Stimulated activated naive CD8-positive, alpha-beta T cell treated with anti-CD3 and anti-CD28 coated beads, Interleukin-15, Interleukin-2, amounts not matched to agents 100 U/mL and 50 U/mL, for 24 hours (primary cell): ENCODE results near the gene SH3BGRL3.
"Not testable (repeated sequence)": the region's sequence is repeated elsewhere in the genome, so short reads cannot be mapped to it uniquely, and the experiment has no call there.

Experiments
- ATAC-seq: fragments of 150-1000 bp; cut with Tn5 transposase; one replicate; pipeline ENCODE4 v1.10.0; 2021
- DNase-seq: peaks from one replicate; pipeline ENCODE4 v3.0.0; 2021

Gene SH3BGRL3

DNA sequence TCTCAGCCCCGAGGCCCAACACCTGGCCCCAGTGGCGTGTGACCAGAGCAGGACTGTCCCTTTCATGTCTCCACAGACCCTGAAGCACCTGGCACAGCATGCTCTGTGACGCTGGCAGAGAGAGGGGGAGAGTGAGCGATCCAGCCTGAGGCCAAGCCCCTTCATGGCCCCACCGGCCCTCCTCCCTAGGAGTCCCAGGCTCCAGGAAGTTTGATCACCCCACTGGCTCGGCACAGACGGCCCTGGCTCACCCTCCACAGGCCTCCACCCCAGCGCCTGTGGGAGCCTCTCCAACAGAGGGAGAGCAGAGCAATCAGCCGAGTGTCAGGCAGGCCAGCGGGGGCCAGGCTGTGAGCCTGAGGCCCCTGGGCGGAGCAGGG is 11.0 kb downstream of the SH3BGRL3 start:
- ATAC-seq: no peak
- no peak for DNase-seq

DNA sequence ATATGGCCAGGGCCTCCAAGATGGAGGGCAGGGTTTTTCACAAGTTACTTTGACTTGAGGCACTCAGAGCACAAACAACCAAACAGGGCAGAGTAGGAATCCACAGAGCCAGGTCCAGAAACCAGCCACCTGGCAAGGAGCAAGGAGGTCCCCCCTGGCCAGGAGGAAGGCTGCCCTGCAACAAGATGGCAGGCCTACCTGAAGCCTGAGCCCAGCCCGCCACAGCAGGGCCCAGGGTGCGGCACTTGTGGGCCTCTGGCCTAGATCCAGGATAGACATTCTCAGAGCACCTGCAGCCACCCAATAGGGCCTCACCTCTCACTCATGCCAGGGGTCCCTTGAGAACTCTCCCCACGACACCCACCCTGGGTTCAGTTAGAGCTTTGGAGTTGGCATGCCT is 11.5 kb downstream of the SH3BGRL3 start:
- no peak for DNase-seq
- no peak for ATAC-seq

DNA sequence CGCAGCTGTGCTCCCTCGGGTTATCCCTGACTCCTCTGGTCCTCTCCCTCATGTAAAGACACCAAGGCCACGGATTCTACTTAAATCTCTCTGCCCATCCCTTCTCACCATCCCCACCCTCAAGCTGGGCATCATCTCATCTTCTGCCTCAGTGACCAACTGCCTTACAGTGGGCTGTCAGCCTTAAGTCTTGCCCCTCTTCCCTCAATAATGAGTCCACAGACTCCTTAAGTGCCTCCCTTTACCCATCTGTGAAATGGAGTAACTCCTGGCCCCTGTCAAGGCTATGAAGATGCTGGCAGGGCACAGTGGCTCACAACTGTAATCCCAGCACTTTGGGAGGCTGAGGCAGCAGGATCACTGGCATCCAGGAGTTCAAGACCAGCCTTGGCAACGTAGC is 12.1 kb downstream of the SH3BGRL3 start:
- DNase-seq: no peak

DNA sequence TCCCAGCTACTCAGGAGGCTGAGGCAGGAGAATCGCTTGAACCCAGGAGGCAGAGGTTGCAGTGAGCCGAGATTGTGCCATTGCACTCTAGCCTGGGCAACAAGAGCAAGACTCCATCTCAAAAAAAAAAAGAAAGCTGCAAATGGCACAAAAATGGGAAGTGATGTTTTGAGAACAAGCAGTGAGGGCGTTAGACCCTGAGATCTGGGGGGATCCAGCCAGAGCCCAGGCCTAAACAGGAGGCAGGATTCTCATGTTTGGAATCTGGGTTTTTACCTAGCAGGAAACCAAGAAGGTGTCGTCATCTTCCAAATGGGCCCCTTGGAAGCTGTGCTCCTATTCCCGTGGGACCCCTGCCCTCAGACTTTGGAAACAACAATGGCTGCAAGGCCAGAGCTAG is 12.8 kb downstream of the SH3BGRL3 start:
- DNase-seq, ATAC-seq: not testable (repeated sequence)

More for the DNA sequence above, 12.1 kb downstream of the SH3BGRL3 start:
- ATAC-seq: no peak

DNA sequence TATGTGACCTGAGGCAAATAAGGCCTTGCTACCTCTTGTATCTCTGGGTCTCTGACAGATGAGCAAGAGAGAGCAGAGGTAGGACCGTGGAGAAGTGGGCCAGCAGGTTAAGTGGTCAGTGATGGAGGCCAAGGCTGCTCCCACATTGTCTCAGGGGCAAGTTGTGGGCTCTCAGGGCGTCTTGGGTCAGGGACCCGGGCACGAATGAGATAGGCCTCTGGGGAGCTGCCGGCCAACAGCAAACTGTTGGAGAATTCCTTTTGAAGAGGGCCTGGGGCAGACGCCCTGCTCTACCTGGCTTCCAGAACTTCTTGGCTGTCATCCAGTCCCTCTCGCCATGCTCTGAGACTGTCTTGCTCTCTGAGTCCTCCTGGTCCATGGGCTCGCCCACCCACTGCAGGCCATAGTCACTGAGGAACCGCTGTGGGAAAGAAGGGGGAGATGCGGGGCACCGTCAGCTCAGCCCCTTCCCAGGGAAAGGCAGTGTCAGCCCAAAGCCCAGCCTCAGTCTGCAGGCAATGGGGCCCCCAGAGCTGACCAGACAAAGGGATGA is 14.1 kb downstream of the SH3BGRL3 start:
- DNase-seq: no peak
- no peak for ATAC-seq

DNA sequence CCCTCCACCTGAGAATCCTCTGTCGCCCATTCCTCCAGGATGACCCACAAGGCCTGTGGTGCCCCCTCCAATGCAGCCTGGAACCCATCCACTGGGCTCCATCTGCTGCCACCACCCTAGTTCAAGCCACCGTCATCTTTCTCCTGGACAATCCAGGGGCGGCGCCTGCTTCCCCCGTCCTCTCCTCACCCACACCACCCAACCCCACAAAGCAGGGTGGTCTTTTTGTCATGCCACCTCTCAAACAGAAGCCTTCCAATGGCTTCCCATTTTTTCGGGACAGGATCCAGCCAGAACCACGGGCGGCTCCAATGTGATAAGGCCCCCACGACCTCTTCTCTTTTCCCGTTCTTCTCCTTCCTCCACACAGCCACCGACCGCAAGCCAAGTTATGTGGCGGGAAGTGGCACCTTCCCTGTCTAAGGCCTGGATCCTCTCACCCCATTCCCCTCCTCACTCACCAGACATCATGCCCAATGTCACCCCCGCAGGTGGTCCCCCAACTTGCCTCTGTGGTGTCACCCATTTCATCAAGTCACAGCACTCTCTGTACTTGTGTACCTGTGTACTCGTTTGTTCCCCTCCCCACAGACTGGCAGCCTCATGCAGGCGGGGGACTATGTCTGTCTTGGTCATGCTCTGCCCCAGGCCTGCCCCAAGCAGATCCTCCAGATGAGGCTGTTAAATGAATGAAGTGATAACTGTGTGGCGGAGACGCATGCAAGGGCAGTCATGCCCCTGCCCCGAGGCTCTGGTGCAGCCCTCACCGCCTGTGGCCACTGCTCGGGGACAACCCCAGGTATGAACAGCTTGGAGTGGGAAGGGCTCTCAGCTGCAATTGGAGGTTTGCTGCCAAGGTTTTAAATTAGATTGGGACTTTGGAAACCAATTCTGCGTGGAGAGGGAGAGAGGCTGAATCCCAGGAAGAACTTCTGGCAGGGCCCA is 15.6 kb downstream of the SH3BGRL3 start:
- ATAC-seq (no peak), DNase-seq (no peak)

DNA sequence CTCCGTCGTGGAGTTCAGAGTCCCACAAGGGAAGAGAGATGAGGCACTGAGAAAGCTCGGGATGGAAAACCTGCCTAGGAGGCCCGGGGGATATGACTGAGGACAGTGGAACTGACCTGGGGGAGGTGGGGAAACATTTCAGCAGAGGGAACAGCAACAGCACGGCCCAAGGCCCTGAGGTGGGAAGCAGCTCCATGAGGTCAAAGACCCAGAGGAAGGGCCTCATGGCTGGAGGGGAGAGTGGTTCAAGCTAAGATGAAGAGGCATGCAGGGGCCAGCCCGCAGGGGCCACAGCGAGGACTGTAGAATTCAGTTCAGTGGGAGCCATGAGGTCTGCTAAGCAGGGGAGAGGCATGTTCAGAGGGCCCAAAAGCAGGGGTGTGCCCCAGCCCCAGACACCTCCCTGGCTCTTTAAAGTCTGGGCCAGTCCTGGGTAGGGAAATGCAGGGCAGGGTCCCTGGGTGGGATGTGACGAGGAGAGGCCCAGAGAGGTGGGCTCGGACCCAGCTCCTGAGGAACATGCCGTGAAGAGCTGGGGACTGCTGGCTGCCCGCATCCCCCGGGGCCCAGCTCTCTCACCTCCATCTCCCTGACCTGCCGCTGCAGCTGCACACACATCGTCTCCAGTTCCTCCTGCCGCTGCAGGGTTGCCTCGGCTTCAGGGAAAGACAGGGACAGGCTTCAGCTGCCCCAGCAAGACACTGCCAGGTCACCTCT is 16.6 kb downstream of the SH3BGRL3 start:
- DNase-seq: no peak
- no peak for ATAC-seq

DNA sequence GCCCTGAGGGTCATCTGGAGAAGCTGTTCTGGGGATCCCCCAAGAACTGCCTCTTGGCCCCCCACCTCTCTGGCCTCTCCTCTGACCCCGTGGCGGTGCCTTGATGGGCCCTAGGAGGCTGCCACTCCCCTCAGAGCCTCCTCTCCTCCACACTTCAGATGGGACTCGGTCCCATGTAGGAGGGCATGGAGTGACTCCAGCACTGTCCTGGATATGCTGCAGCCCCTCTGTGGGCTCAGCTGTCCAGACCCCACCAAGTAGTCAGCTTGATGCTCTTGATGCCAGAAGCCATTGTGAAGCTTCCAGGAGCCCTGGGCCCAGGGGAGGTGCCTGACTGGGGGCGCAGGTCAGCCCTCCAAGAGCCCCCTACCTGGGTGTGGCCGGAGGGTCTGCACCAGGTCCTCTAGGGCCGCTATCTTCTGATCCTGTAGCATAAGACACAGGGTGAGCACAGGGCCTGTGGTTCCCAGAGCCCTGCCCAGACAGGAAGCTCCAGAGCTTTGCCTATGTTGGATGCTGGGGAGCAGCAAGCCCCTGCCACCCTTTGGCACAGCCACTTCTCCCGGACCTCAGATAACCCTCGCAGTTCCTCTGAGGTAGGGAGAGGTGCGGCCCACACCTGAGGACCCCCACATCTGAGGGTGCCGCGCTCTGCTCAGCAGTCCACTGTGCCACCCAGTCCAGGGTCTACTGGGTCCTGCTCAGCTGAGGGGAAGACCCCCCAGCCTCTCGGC is 17.3 kb downstream of the SH3BGRL3 start:
- DNase-seq (no peak), ATAC-seq (no peak)

DNA sequence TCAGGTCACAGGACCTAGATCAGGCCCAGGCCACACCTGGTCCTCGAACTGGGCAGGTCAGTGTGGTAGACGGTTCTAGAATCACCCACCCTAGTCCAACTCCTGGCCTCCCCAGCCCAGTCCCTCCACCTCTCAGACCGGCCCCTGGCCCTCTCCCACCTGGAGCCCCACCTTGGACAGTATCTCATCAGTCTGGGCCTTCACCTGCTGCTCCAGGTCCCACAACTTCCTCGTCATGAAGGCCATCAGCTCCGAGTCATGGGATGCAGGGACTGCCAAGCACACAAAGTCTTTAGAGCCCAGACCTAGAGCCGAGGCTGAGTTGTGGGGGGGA is 17.9 kb downstream of the SH3BGRL3 start:
- no peak for ATAC-seq
- no peak for DNase-seq

DNA sequence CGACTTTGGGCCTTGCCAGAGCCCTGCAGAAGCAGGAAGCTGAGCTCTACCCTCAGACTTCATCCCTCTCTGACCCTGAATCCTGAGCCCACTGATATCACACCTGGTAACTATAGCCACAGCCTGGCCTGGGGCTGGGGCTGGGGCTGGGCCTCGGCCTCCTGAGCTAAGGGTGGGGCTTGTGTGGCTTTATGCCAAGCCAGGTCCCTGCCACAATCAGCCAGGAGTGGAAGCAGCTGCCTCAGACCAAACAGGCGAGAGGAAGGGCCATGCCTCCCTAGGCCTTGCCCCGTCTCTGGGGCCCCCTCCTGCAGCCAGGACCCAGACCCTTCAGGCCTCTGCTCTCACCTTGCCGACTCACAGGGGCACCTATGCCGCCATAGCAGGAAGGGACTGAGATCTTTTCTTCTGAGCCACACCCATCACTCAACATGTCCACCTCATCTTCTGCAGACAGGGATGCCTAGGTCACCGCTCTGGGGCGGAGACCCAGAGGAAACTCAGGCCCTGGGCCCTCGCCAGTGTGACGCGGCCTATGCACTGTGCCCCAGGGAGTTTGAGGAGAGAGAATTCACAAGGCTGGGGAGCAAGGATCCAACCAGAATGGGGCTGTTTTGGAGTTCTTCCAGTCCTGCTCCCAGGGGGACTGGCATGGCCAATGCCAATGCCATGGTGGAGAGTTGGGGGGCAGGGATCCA is 20.8 kb downstream of the SH3BGRL3 start:
- DNase-seq: no peak
- no peak for ATAC-seq

DNA sequence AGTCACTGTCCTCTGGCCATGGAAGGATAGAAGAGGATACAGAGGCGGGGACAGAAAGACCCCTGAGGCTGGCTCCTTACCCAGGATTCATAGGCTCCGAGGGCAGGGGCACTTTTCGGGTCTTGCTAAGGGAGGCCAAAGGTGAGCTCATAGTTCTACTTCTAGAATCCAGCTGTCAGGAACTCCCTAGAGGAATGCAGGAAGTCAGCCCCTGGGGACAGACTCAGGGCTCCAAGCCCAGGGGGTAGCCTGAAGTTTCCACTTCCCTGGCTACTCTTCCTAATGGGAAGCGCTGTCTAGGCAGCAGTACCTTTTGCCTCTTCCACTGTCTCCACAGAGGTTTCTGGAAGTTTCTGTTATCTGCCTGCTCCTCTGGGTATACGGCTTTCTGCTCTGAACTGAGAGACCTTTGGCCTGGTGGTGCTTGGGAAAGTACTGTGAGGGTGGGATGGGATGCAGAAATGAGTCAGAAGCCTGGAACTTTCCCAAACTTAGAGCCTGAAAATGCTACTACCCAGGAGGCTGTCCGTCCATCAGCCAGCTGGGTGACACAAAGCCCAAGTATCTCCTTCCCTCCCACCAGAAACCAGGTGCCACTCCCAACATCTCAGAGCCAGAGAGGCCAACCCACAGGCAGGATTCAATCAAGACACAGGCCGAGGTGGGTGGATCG is 23.0 kb downstream of the SH3BGRL3 start:
- ATAC-seq: no peak
- no peak for DNase-seq

DNA sequence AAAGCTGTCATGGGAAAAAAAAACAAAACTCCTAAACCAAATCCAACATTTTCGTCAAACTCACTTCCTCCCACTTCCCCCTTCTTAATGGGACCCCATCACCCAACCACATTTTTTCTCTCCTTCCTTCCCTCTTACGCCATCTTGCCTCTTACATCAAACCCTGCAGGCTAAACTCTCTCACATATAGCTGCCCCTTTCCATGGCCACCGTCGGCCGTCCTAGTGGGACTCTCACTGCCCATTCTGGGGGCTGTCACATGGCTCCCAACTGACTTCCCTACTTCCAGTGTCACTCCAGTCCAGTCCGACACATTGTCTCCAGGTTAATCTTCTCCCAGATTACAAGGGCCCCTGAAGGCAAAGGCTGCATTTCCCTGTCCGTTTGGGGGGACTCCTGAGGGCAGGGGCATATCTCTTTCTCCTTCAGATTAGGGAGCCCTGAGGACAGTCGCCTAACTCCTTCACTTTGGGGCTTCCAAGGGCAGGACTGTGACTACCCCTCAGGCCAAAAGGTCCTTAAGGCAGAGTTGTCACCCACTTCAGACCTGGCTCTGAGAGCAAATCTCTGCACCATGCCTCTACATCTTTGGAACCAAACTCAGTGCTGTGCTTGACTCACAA is 25.9 kb downstream of the SH3BGRL3 start:
- no peak for ATAC-seq
- peak; percentile 13 for DNase-seq

DNA sequence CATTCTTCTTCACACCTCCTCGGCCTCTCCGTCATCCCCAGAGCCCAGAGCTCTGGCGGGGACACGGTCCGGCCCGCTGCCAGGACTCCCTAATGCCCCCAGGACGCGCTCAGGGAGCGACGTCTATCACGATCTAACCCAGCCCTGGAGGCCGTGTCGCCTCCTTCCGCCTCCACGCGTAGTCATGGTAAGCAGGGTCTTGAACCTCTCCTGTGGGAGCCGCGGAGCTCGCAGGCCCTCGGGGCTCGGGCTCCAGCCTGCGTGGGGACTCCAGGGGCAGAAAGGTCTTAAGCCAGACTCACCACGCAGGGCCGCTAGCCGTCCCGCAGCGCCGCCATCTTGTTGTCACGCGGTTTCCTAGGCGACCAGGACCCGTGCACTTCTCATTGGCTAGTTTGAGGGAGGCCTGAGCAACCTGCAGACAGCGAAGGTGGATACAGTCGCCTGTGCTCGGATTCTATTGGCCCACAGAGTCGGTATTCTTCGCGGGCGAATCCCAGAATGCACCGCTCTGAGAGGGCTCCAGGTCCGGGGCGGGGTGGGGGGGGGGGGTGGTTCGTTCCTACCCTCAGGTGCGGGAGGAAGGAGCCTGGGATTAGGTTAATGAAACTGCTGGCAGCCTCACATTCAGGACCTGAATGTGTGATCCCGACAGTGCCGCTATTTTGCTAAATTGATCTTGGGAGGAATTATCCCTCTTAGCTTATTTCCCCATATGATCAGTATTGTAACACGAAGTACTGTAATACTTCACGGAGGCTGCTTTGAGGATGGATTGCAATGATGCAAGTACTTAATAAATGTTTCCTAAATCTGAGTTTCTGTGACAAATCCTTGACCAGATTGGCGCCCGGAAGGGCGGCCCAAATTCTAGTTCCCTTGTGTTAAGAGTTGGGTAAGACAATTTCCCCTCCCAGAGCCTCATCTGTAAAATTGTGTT is 26.7 kb downstream of the SH3BGRL3 start, which contains the start of gene UBXN11:
Gene UBXN11, minus strand, starts transcription at position 347 of the 940 bp plus-strand sequence. CDS start 3,753 bp downstream, outside the sequence.
- peak; percentile 98 for ATAC-seq
- peak; percentile 93 for DNase-seq

DNA sequence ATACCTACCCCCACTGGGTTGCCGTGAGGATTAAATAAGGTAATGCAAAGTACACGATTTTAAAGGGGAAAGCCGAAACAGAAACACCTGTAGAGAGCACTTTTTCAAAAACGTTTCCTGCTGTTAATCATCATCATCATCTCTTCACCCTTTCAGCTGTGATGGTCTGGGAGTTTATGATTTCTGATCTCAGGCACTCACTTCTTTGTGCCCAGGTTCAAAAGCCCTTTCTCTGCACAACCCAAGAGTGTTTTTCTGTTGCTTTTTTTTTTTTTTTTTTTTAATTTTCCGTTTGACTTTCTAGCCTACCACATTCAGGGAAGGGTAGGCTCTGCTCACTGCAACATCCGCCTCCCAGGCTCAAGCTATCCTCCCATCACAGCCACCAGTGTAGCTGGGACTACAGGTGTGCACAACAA is 27.5 kb downstream of the SH3BGRL3 start:
- no peak for ATAC-seq
- DNase-seq: peak; percentile 19

DNA sequence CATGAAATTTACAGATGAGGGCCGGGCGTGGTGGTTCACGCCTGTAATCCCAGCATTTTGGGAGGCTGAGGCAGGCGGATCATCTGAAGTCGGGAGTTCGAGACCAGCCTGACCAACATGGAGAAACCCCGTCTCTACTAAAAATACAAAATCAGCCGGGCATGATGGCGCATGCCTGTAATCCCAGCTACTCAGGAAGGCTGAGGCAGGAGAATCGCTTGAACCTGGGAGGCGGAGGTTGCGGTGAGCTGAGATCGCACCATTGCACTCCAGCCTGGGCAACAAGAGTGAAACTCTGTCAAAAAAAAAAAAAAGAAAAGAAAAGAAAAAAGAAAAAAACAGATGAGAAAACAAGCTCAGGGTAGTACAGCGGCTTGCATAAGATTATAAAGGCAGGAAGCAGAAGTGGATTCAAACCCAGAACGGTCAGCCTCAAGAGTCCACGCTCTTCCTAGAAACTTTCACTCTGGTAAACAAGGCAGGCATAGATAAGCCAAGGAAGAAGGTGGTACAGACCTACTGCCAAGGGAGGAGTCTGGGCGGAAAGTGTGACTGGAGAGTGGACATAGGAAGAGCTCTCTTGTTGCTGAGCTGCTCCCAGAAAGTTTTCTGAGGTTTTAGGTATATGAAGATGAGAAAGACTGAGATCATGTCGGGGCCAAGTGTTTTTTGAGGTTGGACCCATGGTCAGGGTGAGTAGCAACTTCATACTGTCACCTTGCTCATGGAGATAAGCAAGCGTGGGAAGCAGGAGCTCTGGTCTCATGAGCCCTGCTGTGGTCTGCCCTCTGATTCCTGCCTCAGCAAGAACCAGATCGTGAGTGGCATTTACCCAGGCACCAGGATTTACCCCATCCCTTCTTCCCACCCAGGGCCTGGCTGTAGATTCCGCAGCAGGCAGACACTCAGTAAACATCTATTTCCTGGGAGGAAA is 28.3 kb downstream of the SH3BGRL3 start:
- DNase-seq (peak; percentile 37), ATAC-seq (peak; percentile 41)

DNA sequence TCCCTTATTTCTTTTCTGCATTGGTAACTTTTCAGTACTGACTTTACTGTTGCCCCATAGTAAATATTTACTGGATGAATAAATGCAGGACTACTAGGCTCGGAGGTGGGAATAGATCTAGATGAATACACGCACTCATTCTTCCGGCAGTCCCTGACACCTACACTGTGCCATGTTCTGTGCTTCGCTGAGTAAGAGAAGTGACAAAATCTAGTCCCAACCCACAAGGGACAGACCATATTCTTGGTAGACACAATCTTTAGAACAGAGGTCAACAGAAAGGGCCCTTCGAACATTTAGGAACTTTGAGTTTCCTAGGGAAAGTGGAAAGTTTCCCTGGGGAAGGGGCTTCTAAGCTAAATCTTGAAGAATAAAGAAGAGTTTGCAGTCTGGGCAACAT is 34.6 kb downstream of the SH3BGRL3 start:
- ATAC-seq (no peak), DNase-seq (no peak)

DNA sequence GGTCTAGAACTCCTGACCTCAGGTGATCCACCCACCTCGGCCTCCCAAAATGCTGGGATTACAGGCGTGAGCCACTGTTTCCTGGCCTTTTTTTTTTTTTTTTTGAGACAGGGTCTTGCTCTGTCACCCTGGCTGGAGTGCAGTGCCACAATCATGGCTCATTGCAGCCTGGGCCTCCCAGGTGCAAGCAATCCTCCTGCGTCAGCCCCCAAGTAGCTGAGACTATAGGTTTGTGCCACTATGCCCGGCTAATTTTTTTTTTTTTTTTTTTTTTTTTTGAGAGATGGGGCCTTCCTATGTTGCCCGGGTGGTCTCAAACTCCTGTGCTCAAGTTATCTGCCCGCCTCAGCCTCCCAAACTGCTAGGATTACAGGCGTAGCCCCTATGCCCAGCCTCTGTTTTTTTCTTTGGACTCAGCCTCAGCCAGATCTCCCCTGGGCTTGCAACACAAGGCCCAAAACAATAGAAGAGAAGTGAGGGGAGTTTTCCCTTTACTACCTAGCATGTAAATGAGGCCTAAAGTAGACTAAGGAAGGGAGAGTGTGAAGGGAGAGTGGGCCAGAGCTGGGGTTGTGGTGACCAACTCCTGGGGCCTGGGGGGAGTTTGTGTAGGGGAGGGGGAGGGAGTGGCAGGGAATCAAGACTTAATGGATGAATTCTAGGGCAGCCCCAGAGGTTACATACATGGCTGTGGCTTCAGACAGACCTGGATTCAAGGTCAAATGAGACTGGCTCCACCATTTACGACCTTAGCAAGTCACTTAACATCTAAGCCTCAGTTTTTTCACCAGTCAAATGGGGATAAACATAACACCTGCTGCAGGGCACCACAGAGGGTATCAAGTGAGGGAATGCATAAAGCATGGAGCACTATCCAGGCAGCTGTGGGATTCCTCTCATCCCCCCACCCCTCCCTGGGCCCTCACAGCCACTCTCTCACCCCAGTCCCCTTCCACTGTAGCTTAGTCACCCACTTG is 36.3 kb downstream of the SH3BGRL3 start:
- DNase-seq (no peak), ATAC-seq (no peak)
